ENCODE results near the gene CCBE1. TPM values are rescaled to one million over a fixed set of nuclear protein-coding genes. Genes with fewer than 3 reads are reported as not detected.

Gene CCBE1
- total RNA-seq, 4 donors from 2014 or later: 1.5 to 10.9 (median 4.6) TPM

DNA sequence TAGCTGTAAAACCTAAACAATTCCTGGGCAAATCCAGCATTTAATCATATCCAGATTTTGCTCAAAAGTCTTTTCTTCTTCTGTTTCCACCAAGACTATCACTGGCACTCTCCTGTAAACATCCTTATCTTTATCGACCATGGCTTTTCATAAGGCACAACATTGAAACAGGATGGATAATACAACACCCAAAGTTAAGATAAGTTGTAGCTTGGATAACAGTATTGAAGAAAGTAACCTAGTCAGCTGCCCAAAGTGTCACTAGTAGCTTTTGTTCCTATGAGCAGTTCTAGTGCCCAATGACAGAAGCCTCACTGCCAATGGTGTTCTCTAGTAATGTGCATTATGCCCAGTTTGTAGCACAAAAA is 22.3 kb downstream of the CCBE1 start:
- Histone ChIP-seq H3K4me3 (no peak overlapping the region), H3K27ac (no peak overlapping the region), H3K27me3 (no peaks in the 10 kb centered on the region), H3K36me3 (no peaks in the 10 kb centered on the region), H3K9me3 (no peaks in the 10 kb centered on the region), H3K4me1 (no peaks in the 10 kb centered on the region)
- no peak for DNase-seq
- intact Hi-C loops (cut with DNase I; ENCODE audit: low total_unique reads): no loop called here
- TF ChIP-seq POLR2A (IDR thresholded peaks at IDR 0.05) (no peak), CTCF (IDR thresholded peaks at IDR 0.05) (no peak)

DNA sequence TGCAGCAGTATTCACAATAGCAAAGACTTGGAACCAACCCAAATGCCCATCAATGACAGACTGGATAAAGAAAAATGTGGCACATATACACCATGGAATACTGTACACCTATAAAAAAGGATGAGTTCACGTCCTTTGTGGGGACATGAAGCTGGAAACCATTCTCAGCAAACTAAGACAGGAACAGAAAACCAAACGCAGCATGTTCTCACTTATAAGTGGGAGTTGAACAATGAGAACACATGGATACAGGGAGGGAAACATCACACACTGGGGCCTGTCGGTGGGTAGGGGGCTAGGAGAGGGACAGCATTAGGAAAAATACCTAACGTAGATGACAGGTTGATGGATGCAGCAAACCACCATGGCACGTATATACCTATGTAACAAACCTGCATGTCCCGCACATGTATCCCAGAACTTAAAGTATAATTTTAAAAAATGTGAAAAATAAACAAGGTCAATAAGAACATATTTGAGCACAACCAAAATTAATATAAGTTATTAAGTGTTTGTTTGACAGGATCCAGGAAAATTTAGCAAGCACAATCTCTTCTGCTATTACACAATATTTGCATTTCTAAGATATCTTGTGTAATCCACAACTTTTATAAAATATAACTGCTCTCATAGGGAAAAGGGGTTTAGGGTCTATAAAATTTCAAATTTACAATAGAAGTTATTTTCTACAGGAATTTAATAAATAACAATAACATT is 22.9 kb downstream of the CCBE1 start:
- DNase-seq: no peak
- Histone ChIP-seq H3K36me3 (no peaks in the 10 kb centered on the region), H3K27me3 (no peaks in the 10 kb centered on the region), H3K27ac (no peak overlapping the region), H3K4me3 (no peak overlapping the region), H3K4me1 (no peaks in the 10 kb centered on the region), H3K9me3 (no peaks in the 10 kb centered on the region)
- intact Hi-C loops (cut with DNase I; ENCODE audit: low total_unique reads): no loop called here
- TF ChIP-seq CTCF (IDR thresholded peaks at IDR 0.05) (no peak), POLR2A (IDR thresholded peaks at IDR 0.05) (no peak)

- Histone ChIP-seq H3K27ac (no peak overlapping the region), H3K27me3 (no peaks in the 10 kb centered on the region), H3K9me3 (no peaks in the 10 kb centered on the region), H3K36me3 (no peaks in the 10 kb centered on the region), H3K4me1 (no peaks in the 10 kb centered on the region), H3K4me3 (no peak overlapping the region)
- intact Hi-C loops (cut with DNase I; ENCODE audit: low total_unique reads): no loop called here
- TF ChIP-seq CTCF (IDR thresholded peaks at IDR 0.05): no peak
- TF ChIP-seq POLR2A (IDR thresholded peaks at IDR 0.05): no peak
- DNase-seq: no peak
Observed at GRCh38 chr18:59672235-59672711, 24.9 kb downstream of the CCBE1 start.

DNA sequence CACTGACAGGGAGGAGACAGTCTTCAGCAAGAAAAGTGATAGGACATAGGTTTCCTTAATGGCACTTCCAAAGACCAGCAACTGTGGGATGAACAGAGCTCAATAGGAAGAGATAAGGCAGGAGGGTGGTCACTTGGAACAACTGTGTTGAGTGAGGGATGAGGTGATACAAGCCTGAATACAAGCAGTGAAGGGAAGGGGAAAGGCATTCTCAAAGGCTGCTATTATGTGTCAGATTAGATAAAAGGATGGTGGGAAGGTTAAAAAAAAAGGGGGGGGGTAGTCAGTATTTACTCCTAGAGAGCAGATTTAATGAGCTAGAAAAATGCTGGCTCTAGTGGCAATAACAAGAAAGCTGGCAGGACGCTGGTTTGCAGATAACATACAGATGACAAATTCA is 25.7 kb downstream of the CCBE1 start:
- Histone ChIP-seq H3K4me1 (no peaks in the 10 kb centered on the region), H3K9me3 (no peaks in the 10 kb centered on the region), H3K27ac (peak overlapping the region in 1 of 2 donors; percentile 30), H3K36me3 (no peaks in the 10 kb centered on the region), H3K4me3 (no peak overlapping the region), H3K27me3 (no peaks in the 10 kb centered on the region)
- intact Hi-C loops (cut with DNase I; ENCODE audit: low total_unique reads): no loop called here
- TF ChIP-seq POLR2A (IDR thresholded peaks at IDR 0.05): no peak
- no peak for TF ChIP-seq CTCF (IDR thresholded peaks at IDR 0.05)
- no peak for DNase-seq

- Histone ChIP-seq H3K4me3 (no peak overlapping the region), H3K27me3 (no peaks in the 10 kb centered on the region), H3K9me3 (no peaks in the 10 kb centered on the region), H3K27ac (peak overlapping the region in 1 of 2 donors; percentile 57), H3K36me3 (no peaks in the 10 kb centered on the region), H3K4me1 (no peaks in the 10 kb centered on the region)
- DNase-seq: peak in 1 of 2 donors; percentile 76
- intact Hi-C loops (cut with DNase I; ENCODE audit: low total_unique reads): no loop called here
- TF ChIP-seq POLR2A (IDR thresholded peaks at IDR 0.05) (no peak), CTCF (IDR thresholded peaks at IDR 0.05) (no peak)
Observed at GRCh38 chr18:59669872-59670657, 27.2 kb downstream of the CCBE1 start.

All from uterus (tissue), 4 donors.